ENCODE results near the gene LDHD.
A peak's percentile ranks its signal among the peaks of the same experiment; 100 is the strongest.
"Not testable (repeated sequence)": the region's sequence is repeated elsewhere in the genome, so short reads cannot be mapped to it uniquely, and the experiment has no call there.

Gene LDHD

GRCh38 chr16:75096656-75097055 lies 19.9 kb downstream of the LDHD start:
- Histone ChIP-seq H3K4me3 (ENCODE audit: low read length) (peak overlapping the region; percentile 15), H3K4me1 (ENCODE audit: control insufficient read depth, low read depth, low read length) (peaks cover 51% of the 10 kb centered on the region), H3K36me3 (ENCODE audit: control insufficient read depth, low read depth, low read length) (no peaks in the 10 kb centered on the region), H3K27ac (ENCODE audit: low read length) (no peak overlapping the region), H3K9ac (ENCODE audit: low read length) (no peak overlapping the region), H3K9me3 (ENCODE audit: control insufficient read depth, low read depth, low read length) (no peaks in the 10 kb centered on the region), H3K27me3 (ENCODE audit: control insufficient read depth, insufficient read depth, low read length) (no peaks in the 10 kb centered on the region)

GRCh38 chr16:75095204-75095621 lies 21.4 kb downstream of the LDHD start:
- H3K9ac ChIP-seq (ENCODE audit: low read length) = no peak overlapping the region
- no peak overlapping the region for H3K27ac ChIP-seq (ENCODE audit: low read length)
- no peaks in the 10 kb centered on the region for H3K27me3 ChIP-seq (ENCODE audit: control insufficient read depth, insufficient read depth, low read length)
- H3K4me1 ChIP-seq (ENCODE audit: control insufficient read depth, low read depth, low read length) = peaks cover 47% of the 10 kb centered on the region
- no peak overlapping the region for H3K4me3 ChIP-seq (ENCODE audit: low read length)
- no peaks in the 10 kb centered on the region for H3K36me3 ChIP-seq (ENCODE audit: control insufficient read depth, low read depth, low read length)
- no peaks in the 10 kb centered on the region for H3K9me3 ChIP-seq (ENCODE audit: control insufficient read depth, low read depth, low read length)

- Histone ChIP-seq H3K4me3 (ENCODE audit: low read length) (no peak overlapping the region), H3K9me3 (ENCODE audit: control insufficient read depth, low read depth, low read length) (no peaks in the 10 kb centered on the region), H3K27me3 (ENCODE audit: control insufficient read depth, insufficient read depth, low read length) (no peaks in the 10 kb centered on the region), H3K27ac (ENCODE audit: low read length) (no peak overlapping the region), H3K9ac (ENCODE audit: low read length) (no peak overlapping the region), H3K36me3 (ENCODE audit: control insufficient read depth, low read depth, low read length) (no peaks in the 10 kb centered on the region), H3K4me1 (ENCODE audit: control insufficient read depth, low read depth, low read length) (peaks cover 34% of the 10 kb centered on the region)
Measured at GRCh38 chr16:75093598-75094540, 22.7 kb downstream of the LDHD start.

- Histone ChIP-seq H3K4me1 (ENCODE audit: control insufficient read depth, low read depth, low read length) (peaks cover 23% of the 10 kb centered on the region), H3K27ac (ENCODE audit: low read length) (no peak overlapping the region), H3K36me3 (ENCODE audit: control insufficient read depth, low read depth, low read length) (no peaks in the 10 kb centered on the region)
Measured at GRCh38 chr16:75092777-75093176, 23.8 kb downstream of the LDHD start.

GRCh38 chr16:75091619-75092018 lies 25.0 kb downstream of the LDHD start:
- H3K9ac ChIP-seq (ENCODE audit: low read length); H3K27ac ChIP-seq (ENCODE audit: low read length); H3K9me3 ChIP-seq (ENCODE audit: control insufficient read depth, low read depth, low read length); H3K36me3 ChIP-seq (ENCODE audit: control insufficient read depth, low read depth, low read length); H3K4me3 ChIP-seq (ENCODE audit: low read length); H3K27me3 ChIP-seq (ENCODE audit: control insufficient read depth, insufficient read depth, low read length): not testable (repeated sequence)
- peaks cover 23% of the 10 kb centered on the region for H3K4me1 ChIP-seq (ENCODE audit: control insufficient read depth, low read depth, low read length)

More at GRCh38 chr16:75092777-75093176, 23.8 kb downstream of the LDHD start:
- Histone ChIP-seq H3K9me3 (ENCODE audit: control insufficient read depth, low read depth, low read length) (no peaks in the 10 kb centered on the region), H3K4me3 (ENCODE audit: low read length) (no peak overlapping the region), H3K27me3 (ENCODE audit: control insufficient read depth, insufficient read depth, low read length) (no peaks in the 10 kb centered on the region), H3K9ac (ENCODE audit: low read length) (no peak overlapping the region)

- H3K4me1 ChIP-seq (ENCODE audit: control insufficient read depth, low read depth, low read length) = peaks cover 16% of the 10 kb centered on the region
- not testable (repeated sequence) for H3K27ac ChIP-seq (ENCODE audit: low read length)
Measured at GRCh38 chr16:75090899-75091298, 25.7 kb downstream of the LDHD start.

GRCh38 chr16:75089486-75090202 lies 26.9 kb downstream of the LDHD start:
- Histone ChIP-seq H3K4me3 (ENCODE audit: low read length) (no peak overlapping the region), H3K27me3 (ENCODE audit: control insufficient read depth, insufficient read depth, low read length) (no peaks in the 10 kb centered on the region), H3K27ac (ENCODE audit: low read length) (no peak overlapping the region), H3K9ac (ENCODE audit: low read length) (no peak overlapping the region), H3K9me3 (ENCODE audit: control insufficient read depth, low read depth, low read length) (no peaks in the 10 kb centered on the region), H3K4me1 (ENCODE audit: control insufficient read depth, low read depth, low read length) (peaks cover 14% of the 10 kb centered on the region), H3K36me3 (ENCODE audit: control insufficient read depth, low read depth, low read length) (no peaks in the 10 kb centered on the region)

More at GRCh38 chr16:75090899-75091298, 25.7 kb downstream of the LDHD start:
- H3K9ac ChIP-seq (ENCODE audit: low read length); H3K4me3 ChIP-seq (ENCODE audit: low read length); H3K36me3 ChIP-seq (ENCODE audit: control insufficient read depth, low read depth, low read length); H3K27me3 ChIP-seq (ENCODE audit: control insufficient read depth, insufficient read depth, low read length); H3K9me3 ChIP-seq (ENCODE audit: control insufficient read depth, low read depth, low read length): not testable (repeated sequence)

- Histone ChIP-seq H3K27ac (ENCODE audit: low read length) (no peak overlapping the region), H3K4me3 (ENCODE audit: low read length) (no peak overlapping the region), H3K9ac (ENCODE audit: low read length) (no peak overlapping the region), H3K27me3 (ENCODE audit: control insufficient read depth, insufficient read depth, low read length) (no peaks in the 10 kb centered on the region), H3K4me1 (ENCODE audit: control insufficient read depth, low read depth, low read length) (peaks cover 19% of the 10 kb centered on the region), H3K9me3 (ENCODE audit: control insufficient read depth, low read depth, low read length) (no peaks in the 10 kb centered on the region), H3K36me3 (ENCODE audit: control insufficient read depth, low read depth, low read length) (no peaks in the 10 kb centered on the region)
Measured at GRCh38 chr16:75088934-75089333, 27.6 kb downstream of the LDHD start.

- Histone ChIP-seq H3K27me3 (ENCODE audit: control insufficient read depth, insufficient read depth, low read length) (no peaks in the 10 kb centered on the region), H3K9me3 (ENCODE audit: control insufficient read depth, low read depth, low read length) (no peaks in the 10 kb centered on the region), H3K36me3 (ENCODE audit: control insufficient read depth, low read depth, low read length) (no peaks in the 10 kb centered on the region), H3K9ac (ENCODE audit: low read length) (no peak overlapping the region), H3K27ac (ENCODE audit: low read length) (no peak overlapping the region), H3K4me3 (ENCODE audit: low read length) (no peak overlapping the region), H3K4me1 (ENCODE audit: control insufficient read depth, low read depth, low read length) (peaks cover 22% of the 10 kb centered on the region)
Measured at GRCh38 chr16:75088216-75088615, 28.4 kb downstream of the LDHD start.

- peaks cover 19% of the 10 kb centered on the region for H3K4me1 ChIP-seq (ENCODE audit: control insufficient read depth, low read depth, low read length)
Measured at GRCh38 chr16:75087375-75087979, 29.1 kb downstream of the LDHD start.

GRCh38 chr16:75086688-75087374 lies 29.7 kb downstream of the LDHD start:
- H3K27ac ChIP-seq (ENCODE audit: low read length) = no peak overlapping the region
- no peaks in the 10 kb centered on the region for H3K36me3 ChIP-seq (ENCODE audit: control insufficient read depth, low read depth, low read length)
- no peak overlapping the region for H3K4me3 ChIP-seq (ENCODE audit: low read length)
- H3K4me1 ChIP-seq (ENCODE audit: control insufficient read depth, low read depth, low read length) = peaks cover 16% of the 10 kb centered on the region
- no peaks in the 10 kb centered on the region for H3K9me3 ChIP-seq (ENCODE audit: control insufficient read depth, low read depth, low read length)
- no peaks in the 10 kb centered on the region for H3K27me3 ChIP-seq (ENCODE audit: control insufficient read depth, insufficient read depth, low read length)
- no peak overlapping the region for H3K9ac ChIP-seq (ENCODE audit: low read length)

More at GRCh38 chr16:75087375-75087979, 29.1 kb downstream of the LDHD start:
- H3K27ac ChIP-seq (ENCODE audit: low read length) = no peak overlapping the region
- H3K27me3 ChIP-seq (ENCODE audit: control insufficient read depth, insufficient read depth, low read length) = no peaks in the 10 kb centered on the region
- H3K9ac ChIP-seq (ENCODE audit: low read length) = no peak overlapping the region
- H3K4me3 ChIP-seq (ENCODE audit: low read length) = no peak overlapping the region
- no peaks in the 10 kb centered on the region for H3K9me3 ChIP-seq (ENCODE audit: control insufficient read depth, low read depth, low read length)
- no peaks in the 10 kb centered on the region for H3K36me3 ChIP-seq (ENCODE audit: control insufficient read depth, low read depth, low read length)
